Activated T-cell treated with anti-CD3 and anti-CD28 coated beads, Interleukin-2, amount 50 U/mL, for 4 hours (primary cell): ENCODE results near the gene NLRC3. TPM values are rescaled to one million over a fixed set of nuclear protein-coding genes. Genes with fewer than 3 reads are reported as not detected.

Experiments used
- ATAC-seq, 2 donors: fragments of 200-7000 bp; cut with Tn5 transposase; one replicate each; pipeline ENCODE4 v1.10.0; 2021
- DNase-seq: peaks from one replicate; pipeline ENCODE4 v3.0.0-alpha.2; 2020
- H3K27me3 Mint-ChIP-seq: one replicate; pipeline ENCODE4 v1.8.0; 2021; ENCODE audit warnings: low read depth, mixed read lengths
- H3K36me3 Mint-ChIP-seq: one replicate; pipeline ENCODE4 v1.8.0; 2022; ENCODE audit warnings: mixed read lengths; ENCODE audit not compliant: insufficient read depth
- H3K4me1 Mint-ChIP-seq: one replicate; pipeline ENCODE4 v1.8.0; 2021; ENCODE audit warnings: low read depth, mixed read lengths
- H3K4me3 Mint-ChIP-seq: one replicate; pipeline ENCODE4 v1.8.0; 2021; ENCODE audit warnings: mild to moderate bottlenecking, moderate library complexity, mixed read lengths
- H3K9me3 Mint-ChIP-seq: one replicate; pipeline ENCODE4 v1.8.0; 2021; ENCODE audit warnings: mixed read lengths
- total RNA-seq, 3 donors: library from RNA; stranded (reverse); gene quantifications; one replicate each; pipeline ENCODE4 v1.2.1, GENCODE V29; 2021

The NLRC3 gene
- total RNA-seq, 3 donors from 2014 or later, result 7.8 to 8.3 (median 7.9) TPM

DNA sequence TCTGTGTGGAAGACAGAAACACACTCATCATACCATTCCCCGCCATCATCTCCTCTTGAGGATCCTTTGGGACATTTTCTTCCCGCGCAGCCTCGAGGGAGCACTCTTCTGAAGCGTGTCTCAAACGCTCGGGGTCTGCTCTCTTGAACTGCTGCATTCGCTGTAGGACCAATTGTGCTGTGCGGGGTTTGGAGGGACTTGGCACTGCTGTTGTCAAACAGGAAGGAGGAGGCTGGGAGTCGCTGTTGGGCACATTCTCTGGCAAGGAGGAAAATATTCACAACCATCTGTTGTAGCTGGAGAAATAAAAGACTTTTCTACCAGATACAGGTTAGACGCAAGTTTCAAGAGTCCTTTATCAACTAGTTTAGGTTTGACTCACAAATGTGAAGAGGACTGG, 29.2 kb upstream of the NLRC3 start:
- ATAC-seq (no peak), DNase-seq (no peak)
- Mint-ChIP-seq H3K9me3 (no peaks in the 10 kb centered on the region), H3K4me1 (peaks cover 10% of the 10 kb centered on the region), H3K4me3 (no peak overlapping the region), H3K27me3 (no peaks in the 10 kb centered on the region), H3K36me3 (peaks cover 22% of the 10 kb centered on the region)

GRCh38 chr16:3602320-3602653, 25.1 kb upstream of the NLRC3 start:
- no peaks in the 10 kb centered on the region for H3K27me3 Mint-ChIP-seq
- ATAC-seq, result no peak

GRCh38 chr16:3601614-3602319, 24.6 kb upstream of the NLRC3 start:
- Mint-ChIP-seq H3K4me1 (no peaks in the 10 kb centered on the region), H3K27me3 (no peaks in the 10 kb centered on the region), H3K9me3 (no peaks in the 10 kb centered on the region), H3K4me3 (no peak overlapping the region), H3K36me3 (peaks cover 32% of the 10 kb centered on the region)
- ATAC-seq (no peak), DNase-seq (no peak)

More at GRCh38 chr16:3602320-3602653, 25.1 kb upstream of the NLRC3 start:
- H3K4me1 Mint-ChIP-seq, result no peaks in the 10 kb centered on the region
- no peak for DNase-seq
- peaks cover 32% of the 10 kb centered on the region for H3K36me3 Mint-ChIP-seq
- H3K9me3 Mint-ChIP-seq, result no peaks in the 10 kb centered on the region
- H3K4me3 Mint-ChIP-seq, result no peak overlapping the region

DNA sequence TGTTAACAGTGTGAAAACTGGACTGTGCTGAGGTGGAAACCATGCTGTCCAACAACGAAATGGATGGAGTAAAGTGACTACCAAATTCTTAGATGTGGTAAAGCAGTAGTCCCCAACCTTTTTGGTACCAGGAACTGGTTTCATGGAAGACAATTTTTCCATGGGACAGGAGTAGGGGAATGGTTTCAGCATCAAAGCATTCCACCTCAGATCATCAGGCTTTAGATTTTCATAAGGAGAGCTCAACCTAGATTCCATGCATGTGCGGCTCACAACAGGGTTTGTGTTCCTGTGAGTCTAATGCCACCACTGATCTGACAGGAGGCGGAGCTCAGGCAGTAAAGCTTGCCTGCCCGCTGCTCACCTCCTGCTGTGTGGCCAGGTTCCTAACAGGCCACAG, 22.7 kb upstream of the NLRC3 start:
- no peak for DNase-seq
- Mint-ChIP-seq H3K27me3 (no peaks in the 10 kb centered on the region), H3K36me3 (peaks cover 30% of the 10 kb centered on the region), H3K9me3 (no peaks in the 10 kb centered on the region), H3K4me1 (no peaks in the 10 kb centered on the region), H3K4me3 (no peak overlapping the region)
- no peak for ATAC-seq

- no peak for DNase-seq
- Mint-ChIP-seq H3K9me3 (no peaks in the 10 kb centered on the region), H3K4me3 (no peak overlapping the region), H3K27me3 (no peaks in the 10 kb centered on the region), H3K36me3 (peaks cover 30% of the 10 kb centered on the region), H3K4me1 (no peaks in the 10 kb centered on the region)
- ATAC-seq, result no peak
Measured at GRCh38 chr16:3599121-3599520, 21.9 kb upstream of the NLRC3 start.

GRCh38 chr16:3598236-3598635, 21.0 kb upstream of the NLRC3 start:
- no peaks in the 10 kb centered on the region for H3K9me3 Mint-ChIP-seq
- H3K27me3 Mint-ChIP-seq, result no peaks in the 10 kb centered on the region

GRCh38 chr16:3597676-3598075, 20.5 kb upstream of the NLRC3 start:
- ATAC-seq, result no peak
- H3K9me3 Mint-ChIP-seq, result no peaks in the 10 kb centered on the region

More at GRCh38 chr16:3598236-3598635, 21.0 kb upstream of the NLRC3 start:
- ATAC-seq (no peak), DNase-seq (no peak)
- H3K4me1 Mint-ChIP-seq, result no peaks in the 10 kb centered on the region
- no peak overlapping the region for H3K4me3 Mint-ChIP-seq
- peaks cover 25% of the 10 kb centered on the region for H3K36me3 Mint-ChIP-seq

DNA sequence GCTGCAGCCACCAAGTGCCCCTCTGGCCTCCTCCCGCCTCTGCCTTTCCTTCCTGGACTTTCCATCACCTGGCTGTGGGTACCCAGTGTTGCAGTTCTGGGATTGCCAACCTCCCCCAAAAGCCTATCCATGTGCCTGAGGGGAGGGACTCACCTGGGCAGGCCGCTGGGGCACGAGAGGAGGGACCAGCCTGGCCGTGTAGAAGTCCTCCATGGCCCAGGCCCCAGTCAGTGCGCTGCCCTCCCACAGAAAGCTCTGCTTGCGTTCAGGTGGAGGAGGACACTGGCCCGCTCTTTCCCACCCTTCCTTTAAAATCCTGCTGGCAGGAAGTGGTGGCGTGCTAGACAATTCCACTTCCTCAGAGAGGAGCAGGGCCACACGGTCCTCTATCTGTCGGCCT, 20.0 kb upstream of the NLRC3 start:
- peaks cover 22% of the 10 kb centered on the region for H3K36me3 Mint-ChIP-seq
- H3K27me3 Mint-ChIP-seq, result no peaks in the 10 kb centered on the region
- no peak overlapping the region for H3K4me3 Mint-ChIP-seq
- H3K9me3 Mint-ChIP-seq, result no peaks in the 10 kb centered on the region
- ATAC-seq (no peak), DNase-seq (no peak)
- no peaks in the 10 kb centered on the region for H3K4me1 Mint-ChIP-seq

More at GRCh38 chr16:3597676-3598075, 20.5 kb upstream of the NLRC3 start:
- no peak for DNase-seq
- no peaks in the 10 kb centered on the region for H3K4me1 Mint-ChIP-seq
- H3K27me3 Mint-ChIP-seq, result no peaks in the 10 kb centered on the region
- peaks cover 24% of the 10 kb centered on the region for H3K36me3 Mint-ChIP-seq
- no peak overlapping the region for H3K4me3 Mint-ChIP-seq

- no peaks in the 10 kb centered on the region for H3K4me1 Mint-ChIP-seq
- no peaks in the 10 kb centered on the region for H3K9me3 Mint-ChIP-seq
- no peaks in the 10 kb centered on the region for H3K27me3 Mint-ChIP-seq
- H3K4me3 Mint-ChIP-seq, result no peak overlapping the region
- no peak for DNase-seq
- no peak for ATAC-seq
- H3K36me3 Mint-ChIP-seq, result peaks cover 15% of the 10 kb centered on the region
Measured at GRCh38 chr16:3596101-3596861, 19.1 kb upstream of the NLRC3 start.

GRCh38 chr16:3595521-3596021, 18.4 kb upstream of the NLRC3 start:
- H3K4me1 Mint-ChIP-seq, result no peaks in the 10 kb centered on the region
- H3K9me3 Mint-ChIP-seq, result no peaks in the 10 kb centered on the region
- no peaks in the 10 kb centered on the region for H3K27me3 Mint-ChIP-seq
- no peak for ATAC-seq
- H3K4me3 Mint-ChIP-seq, result no peak overlapping the region
- no peak for DNase-seq
- H3K36me3 Mint-ChIP-seq, result peaks cover 16% of the 10 kb centered on the region

DNA sequence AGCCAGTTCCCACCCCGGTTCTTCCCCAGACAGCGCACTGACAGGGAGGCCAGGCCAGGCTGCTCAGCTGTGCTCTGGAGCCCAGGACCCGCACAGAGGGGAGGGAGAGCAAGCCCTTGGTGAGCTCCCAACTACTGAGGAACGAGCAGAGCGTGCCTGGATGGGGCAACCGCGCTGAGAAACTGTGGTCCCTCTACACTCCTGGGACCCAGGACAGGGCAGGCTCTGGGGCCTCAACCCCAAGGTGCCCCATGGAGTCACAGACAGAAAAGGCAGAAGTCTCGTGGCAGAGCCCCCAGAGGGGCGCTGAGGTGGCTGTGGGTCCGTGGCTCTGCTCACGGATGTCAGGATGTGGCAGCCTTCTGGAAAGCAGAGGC, 17.9 kb upstream of the NLRC3 start:
- DNase-seq (no peak), ATAC-seq (no peak)
- peaks cover 16% of the 10 kb centered on the region for H3K36me3 Mint-ChIP-seq
- no peaks in the 10 kb centered on the region for H3K9me3 Mint-ChIP-seq
- H3K4me1 Mint-ChIP-seq, result no peaks in the 10 kb centered on the region
- H3K4me3 Mint-ChIP-seq, result no peak overlapping the region
- no peaks in the 10 kb centered on the region for H3K27me3 Mint-ChIP-seq

- H3K4me3 Mint-ChIP-seq, result no peak overlapping the region
- ATAC-seq, result no peak
- no peak for DNase-seq
- H3K36me3 Mint-ChIP-seq, result peaks cover 16% of the 10 kb centered on the region
- H3K9me3 Mint-ChIP-seq, result no peaks in the 10 kb centered on the region
- H3K4me1 Mint-ChIP-seq, result no peaks in the 10 kb centered on the region
- H3K27me3 Mint-ChIP-seq, result no peaks in the 10 kb centered on the region
Measured at GRCh38 chr16:3594316-3595109, 17.3 kb upstream of the NLRC3 start.

DNA sequence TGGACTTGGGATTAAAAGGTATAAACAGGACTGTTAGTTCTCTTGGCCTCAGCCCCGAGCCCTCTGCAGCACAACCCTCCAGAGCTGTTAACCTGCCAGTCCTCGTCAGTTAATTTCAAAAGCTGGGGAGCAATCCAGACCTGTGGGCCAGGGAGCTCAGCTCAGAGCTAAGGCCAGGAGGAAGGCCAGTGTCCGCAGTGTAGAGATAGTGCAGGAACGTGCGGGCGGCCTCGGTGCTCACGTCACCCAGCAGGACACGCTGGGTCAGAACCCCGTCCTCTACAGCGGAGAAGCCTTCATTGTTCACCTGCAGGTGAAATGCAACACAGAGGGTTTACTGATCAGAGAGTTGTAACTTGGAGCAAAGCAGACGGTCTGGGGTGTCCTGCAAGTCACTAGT, 15.4 kb upstream of the NLRC3 start:
- Mint-ChIP-seq H3K27me3 (no peaks in the 10 kb centered on the region), H3K4me1 (no peaks in the 10 kb centered on the region), H3K36me3 (peaks cover 12% of the 10 kb centered on the region), H3K9me3 (no peaks in the 10 kb centered on the region), H3K4me3 (no peak overlapping the region)
- no peak for DNase-seq
- no peak for ATAC-seq

DNA sequence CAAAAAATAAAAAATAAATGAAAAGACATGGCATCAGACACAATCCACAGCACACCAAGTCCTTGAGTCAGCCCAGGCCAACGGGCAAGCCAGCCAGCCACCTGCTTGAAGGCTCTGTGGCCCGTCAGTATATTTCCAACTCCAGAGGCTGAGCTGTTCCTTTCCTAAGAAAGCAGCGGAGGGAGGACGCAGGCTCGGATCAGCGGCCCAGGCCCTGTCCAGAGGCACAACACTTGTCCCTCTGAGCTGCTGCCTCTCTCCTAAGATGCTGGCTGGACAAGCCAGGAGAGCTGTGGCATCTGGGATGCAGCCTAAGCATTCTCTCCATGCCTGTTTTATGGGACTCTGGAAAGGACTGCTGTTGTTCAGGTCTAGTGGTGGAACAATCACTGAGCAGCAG, 14.8 kb upstream of the NLRC3 start:
- Mint-ChIP-seq H3K36me3 (peaks cover 12% of the 10 kb centered on the region), H3K27me3 (no peaks in the 10 kb centered on the region), H3K9me3 (no peaks in the 10 kb centered on the region), H3K4me3 (no peak overlapping the region), H3K4me1 (no peaks in the 10 kb centered on the region)
- ATAC-seq, result no peak
- no peak for DNase-seq
